Hepatocyte (in vitro differentiated cells): ENCODE results near the gene MRPS22. TPM values are rescaled to one million over a fixed set of nuclear protein-coding genes. Genes with fewer than 3 reads are reported as not detected.

ENCODE experiments used
- DNase-seq: peaks from one replicate; pipeline ENCODE4 v3.0.0-alpha.2; 2016; ENCODE audit warnings: low spot score
- H2AFZ ChIP-seq: fragments of 200-600 bp; sonication (generic); 2 replicates; pipeline ENCODE4 v1.6.0; 2016; ENCODE audit warnings: antibody characterized with exemption, mild to moderate bottlenecking
- H3K27ac ChIP-seq: fragments of 200-600 bp; sonication (generic); 2 replicates; pipeline ENCODE4 v1.5.1; 2016; ENCODE audit warnings: mild to moderate bottlenecking
- H3K27me3 ChIP-seq: fragments of 200-600 bp; sonication (generic); 2 replicates; pipeline ENCODE4 v1.6.1; 2016
- H3K36me3 ChIP-seq: fragments of 200-600 bp; sonication (generic); replicated peaks from 2 replicates; pipeline ENCODE4 v1.5.1; 2016; ENCODE audit warnings: low read depth; ENCODE audit not compliant: insufficient read depth
- H3K4me1 ChIP-seq: fragments of 200-600 bp; sonication (generic); 2 replicates; pipeline ENCODE4 v1.5.1; 2016; ENCODE audit warnings: mild to moderate bottlenecking, moderate library complexity; ENCODE audit not compliant: insufficient read depth
- H3K4me2 ChIP-seq: fragments of 200-600 bp; sonication (generic); 2 replicates; pipeline ENCODE4 v1.6.0; 2016
- H3K4me3 ChIP-seq: fragments of 200-600 bp; sonication (generic); 2 replicates; pipeline ENCODE4 v1.5.1; 2016; ENCODE audit warnings: mild to moderate bottlenecking
- H3K79me2 ChIP-seq: fragments of 200-600 bp; sonication (generic); 2 replicates; pipeline ENCODE4 v1.6.0; 2017; ENCODE audit warnings: mild to moderate bottlenecking
- H3K9me2 ChIP-seq: fragments of 200-600 bp; sonication (generic); replicated peaks from 2 replicates; pipeline ENCODE4 v1.6.0; 2017; ENCODE audit warnings: mild to moderate bottlenecking; ENCODE audit not compliant: insufficient read depth
- H3K9me3 ChIP-seq: fragments of 200-600 bp; sonication (generic); 2 replicates; pipeline ENCODE4 v1.5.1; 2016; ENCODE audit warnings: low read depth, mild to moderate bottlenecking
- H4K20me1 ChIP-seq: fragments of 200-600 bp; sonication (generic); 2 replicates; pipeline ENCODE4 v1.6.0; 2016; ENCODE audit warnings: mild to moderate bottlenecking; ENCODE audit not compliant: insufficient read depth, poor library complexity, severe bottlenecking
- EZH2 ChIP-seq: fragments of 200-600 bp; sonication (generic); IDR thresholded peaks from 2 replicates; pipeline ENCODE4 v1.6.1; 2016; ENCODE audit warnings: antibody characterized with exemption, mild to moderate bottlenecking, borderline replicate concordance
- EZH2phosphoT487 ChIP-seq: fragments of 200-600 bp; sonication (generic); IDR thresholded peaks from one replicate; pipeline ENCODE4 v1.6.1; 2018; ENCODE audit warnings: antibody characterized with exemption, mild to moderate bottlenecking, low read depth, moderate library complexity; ENCODE audit not compliant: unreplicated experiment, severe bottlenecking
- WGBS: methylation state at CpG from one replicate; pipeline ENCODE4 v1.1.6; 2016; ENCODE audit warnings: low lambda C conversion rate; ENCODE audit errors: missing lambda C conversion rate; 5-methylcytosine and 5-hydroxymethylcytosine counted together
- polyA plus RNA-seq: library from polyadenylated mRNA; unstranded; fragments of >200 nt; fragmentation: Nextera tagmentation; extraction: Ambion mirVana; gene quantifications from 2 replicates; pipeline ENCODE4 v1.2.1, GENCODE V29; 2016
- total RNA-seq: library from RNA; depleted of rRNA; stranded (reverse); fragments of >200 nt; gene quantifications from 2 replicates; pipeline ENCODE4 v1.2.3, GENCODE V29; 2014
- TF ChIP-seq, protein P1 (sequence below): fragments of 200-600 bp; sonication (generic); IDR thresholded peaks from 2 replicates; pipeline ENCODE4 v1.5.1; 2016; ENCODE audit warnings: antibody characterized with exemption, mild to moderate bottlenecking; ENCODE audit not compliant: poor library complexity

MRPS22 gene
- total and polyA plus RNA-seq, 2 experiments from 2014 or later = 55.1 to 75.7 TPM

DNA sequence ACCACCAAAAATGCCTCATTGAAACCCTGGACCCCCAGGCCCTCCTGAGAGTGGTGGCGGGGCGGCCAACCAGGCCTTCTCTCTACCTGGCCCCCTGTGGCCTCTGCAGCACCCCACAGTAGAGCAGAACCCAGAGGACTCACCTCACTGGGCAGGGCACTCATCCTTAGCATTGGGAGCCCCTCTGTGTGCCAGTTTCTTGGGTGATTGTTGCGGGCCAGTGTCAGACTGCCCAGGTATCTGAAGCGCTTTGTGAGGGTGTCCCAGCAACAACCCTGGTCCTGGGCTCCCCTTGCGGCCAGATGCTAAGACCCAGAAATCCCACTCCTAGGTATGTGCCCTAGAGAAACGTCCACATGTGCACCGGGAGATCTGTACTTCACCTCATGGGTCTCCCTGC lies 20.7 kb upstream of the MRPS22 start:
- 94% methylated on average over 7 of the region's 7 CpGs for WGBS
- no peak overlapping the region for H3K27ac ChIP-seq

DNA sequence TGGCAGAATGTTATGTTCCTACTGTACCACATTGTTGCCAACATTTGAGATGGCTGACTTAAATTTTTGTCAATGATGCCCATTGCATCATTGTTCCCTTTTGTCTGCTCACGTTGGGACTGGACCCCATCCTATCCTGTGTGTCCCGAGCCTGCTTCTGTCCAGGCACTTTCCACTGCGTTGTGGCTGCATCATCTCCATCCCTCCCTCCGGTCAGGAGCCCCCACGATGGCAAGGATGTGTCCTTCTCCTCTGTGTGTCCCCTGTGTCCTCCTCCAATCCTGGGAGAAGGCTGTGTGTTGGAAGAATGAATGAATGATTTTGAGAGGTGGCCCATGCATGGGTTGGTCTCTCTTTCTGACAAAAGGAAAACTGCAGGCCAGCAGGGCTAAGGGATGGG lies 19.4 kb upstream of the MRPS22 start:
- Histone ChIP-seq H3K27me3 (peaks cover 7% of the 10 kb centered on the region), H3K4me3 (no peak overlapping the region), H4K20me1 (no peaks in the 10 kb centered on the region), H3K27ac (no peak overlapping the region), H3K36me3 (no peaks in the 10 kb centered on the region), H3K4me2 (no peak overlapping the region), H2AFZ (no peak overlapping the region), H3K9me3 (no peaks in the 10 kb centered on the region), H3K9me2 (no peaks in the 10 kb centered on the region), H3K79me2 (no peaks in the 10 kb centered on the region), H3K4me1 (no peaks in the 10 kb centered on the region)
- no peak for DNase-seq
- 84% methylated on average over 5 of the region's 5 CpGs for WGBS
- TF ChIP-seq, protein P1, sequence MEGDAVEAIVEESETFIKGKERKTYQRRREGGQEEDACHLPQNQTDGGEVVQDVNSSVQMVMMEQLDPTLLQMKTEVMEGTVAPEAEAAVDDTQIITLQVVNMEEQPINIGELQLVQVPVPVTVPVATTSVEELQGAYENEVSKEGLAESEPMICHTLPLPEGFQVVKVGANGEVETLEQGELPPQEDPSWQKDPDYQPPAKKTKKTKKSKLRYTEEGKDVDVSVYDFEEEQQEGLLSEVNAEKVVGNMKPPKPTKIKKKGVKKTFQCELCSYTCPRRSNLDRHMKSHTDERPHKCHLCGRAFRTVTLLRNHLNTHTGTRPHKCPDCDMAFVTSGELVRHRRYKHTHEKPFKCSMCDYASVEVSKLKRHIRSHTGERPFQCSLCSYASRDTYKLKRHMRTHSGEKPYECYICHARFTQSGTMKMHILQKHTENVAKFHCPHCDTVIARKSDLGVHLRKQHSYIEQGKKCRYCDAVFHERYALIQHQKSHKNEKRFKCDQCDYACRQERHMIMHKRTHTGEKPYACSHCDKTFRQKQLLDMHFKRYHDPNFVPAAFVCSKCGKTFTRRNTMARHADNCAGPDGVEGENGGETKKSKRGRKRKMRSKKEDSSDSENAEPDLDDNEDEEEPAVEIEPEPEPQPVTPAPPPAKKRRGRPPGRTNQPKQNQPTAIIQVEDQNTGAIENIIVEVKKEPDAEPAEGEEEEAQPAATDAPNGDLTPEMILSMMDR = no peak
- no peak for TF ChIP-seq EZH2
- TF ChIP-seq EZH2phosphoT487 = no peak

More for the DNA sequence above, 20.7 kb upstream of the MRPS22 start:
- H2AFZ ChIP-seq = no peak overlapping the region
- H3K36me3 ChIP-seq = no peaks in the 10 kb centered on the region
- H3K4me1 ChIP-seq = no peaks in the 10 kb centered on the region
- H3K9me3 ChIP-seq = no peaks in the 10 kb centered on the region
- no peaks in the 10 kb centered on the region for H3K9me2 ChIP-seq
- no peak overlapping the region for H3K4me2 ChIP-seq
- no peak overlapping the region for H3K4me3 ChIP-seq
- H4K20me1 ChIP-seq = no peaks in the 10 kb centered on the region
- TF ChIP-seq EZH2phosphoT487 (no peak), EZH2 (no peak)
- TF ChIP-seq, protein P1 = no peak
- peaks cover 7% of the 10 kb centered on the region for H3K27me3 ChIP-seq
- H3K79me2 ChIP-seq = no peaks in the 10 kb centered on the region
- DNase-seq = no peak

DNA sequence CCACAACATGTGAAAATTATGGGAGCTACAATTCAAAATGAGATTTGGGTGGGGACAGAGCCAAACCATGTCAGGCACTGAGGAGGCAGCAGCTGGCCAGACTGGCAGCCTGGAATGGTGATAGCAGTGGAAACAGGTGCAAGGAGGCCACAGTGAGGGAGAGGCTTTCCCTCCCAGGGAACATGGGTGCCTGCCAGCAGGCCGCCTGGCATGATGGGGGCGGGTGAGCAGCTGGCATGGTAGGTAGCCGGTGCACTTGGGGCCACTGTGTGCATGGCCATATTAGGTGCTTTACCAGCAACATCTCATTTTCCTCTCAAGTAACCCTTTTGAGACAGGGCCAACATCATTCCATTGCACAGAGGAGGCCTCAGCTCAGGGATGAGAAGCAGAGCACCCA lies 18.3 kb upstream of the MRPS22 start:
- H3K9me2 ChIP-seq = no peaks in the 10 kb centered on the region
- no peak overlapping the region for H2AFZ ChIP-seq
- no peaks in the 10 kb centered on the region for H3K4me1 ChIP-seq
- H4K20me1 ChIP-seq = no peaks in the 10 kb centered on the region
- 95% methylated on average over 3 of the region's 3 CpGs for WGBS
- no peak overlapping the region for H3K27ac ChIP-seq
- H3K4me2 ChIP-seq = no peak overlapping the region
- no peak for DNase-seq
- no peaks in the 10 kb centered on the region for H3K79me2 ChIP-seq
- peaks cover 12% of the 10 kb centered on the region for H3K27me3 ChIP-seq
- H3K36me3 ChIP-seq = no peaks in the 10 kb centered on the region
- TF ChIP-seq EZH2 = no peak
- no peak for TF ChIP-seq EZH2phosphoT487
- TF ChIP-seq, protein P1 = no peak
- no peaks in the 10 kb centered on the region for H3K9me3 ChIP-seq
- H3K4me3 ChIP-seq = no peak overlapping the region

GRCh38 chr3:139326131-139326530 lies 17.7 kb upstream of the MRPS22 start:
- 84% methylated on average over 5 of the region's 5 CpGs for WGBS
- no peaks in the 10 kb centered on the region for H4K20me1 ChIP-seq
- no peak for DNase-seq
- H3K9me3 ChIP-seq = no peaks in the 10 kb centered on the region
- H3K27ac ChIP-seq = no peak overlapping the region
- no peak overlapping the region for H3K4me2 ChIP-seq
- no peaks in the 10 kb centered on the region for H3K4me1 ChIP-seq
- no peak for TF ChIP-seq EZH2phosphoT487
- TF ChIP-seq EZH2 = no peak
- TF ChIP-seq, protein P1 = no peak
- H3K9me2 ChIP-seq = no peaks in the 10 kb centered on the region
- no peaks in the 10 kb centered on the region for H3K36me3 ChIP-seq
- no peaks in the 10 kb centered on the region for H3K79me2 ChIP-seq
- no peak overlapping the region for H2AFZ ChIP-seq
- H3K4me3 ChIP-seq = no peak overlapping the region
- peaks cover 16% of the 10 kb centered on the region for H3K27me3 ChIP-seq
